HL-60 (cell line): ENCODE data around the gene RYR2.

Experiments
- DNase-seq, 2 experiments: peaks; one replicate each; pipeline ENCODE4 v3.0.0-alpha.2; 2010 to 2020; ENCODE audit warnings: low read depth in 1 of 2, low spot score in 1 of 2
- H3K27ac ChIP-seq: fragments of 250-450 bp; sonication (Bioruptor Pico); replicated peaks from 2 replicates; pipeline ENCODE4 v1.5.1; 2020; ENCODE audit warnings: mild to moderate bottlenecking, moderate library complexity
- H3K27me3 ChIP-seq: fragments of 250-450 bp; sonication (Bioruptor Pico); 2 replicates; pipeline ENCODE4 v1.5.1; 2021; ENCODE audit warnings: mild to moderate bottlenecking, moderate library complexity; ENCODE audit not compliant: insufficient read depth, poor library complexity, severe bottlenecking
- H3K4me3 ChIP-seq: replicated peaks from 2 replicates; pipeline ENCODE4 v1.5.1; 2011; ENCODE audit warnings: mild to moderate bottlenecking, control low read depth, low read length; ENCODE audit not compliant: insufficient read depth
- GABPA ChIP-seq: IDR thresholded peaks from 2 replicates; pipeline ENCODE4 v1.6.1; 2012; ENCODE audit warnings: low read depth
- POLR2AphosphoS5 ChIP-seq: IDR thresholded peaks from 2 replicates; pipeline ENCODE4 v1.6.1; 2012; ENCODE audit warnings: low read depth
- REST ChIP-seq: IDR thresholded peaks from 2 replicates; pipeline ENCODE4 v1.6.1; 2012; ENCODE audit warnings: low read depth; ENCODE audit not compliant: insufficient replicate concordance
- SPI1 ChIP-seq: IDR thresholded peaks from 2 replicates; pipeline ENCODE4 v1.6.1; 2012; ENCODE audit warnings: low read depth, mild to moderate bottlenecking, borderline replicate concordance
- TF ChIP-seq, protein P1 (sequence below): IDR thresholded peaks from one replicate; pipeline ENCODE4 v1.5.1; 2011; ENCODE audit warnings: low read length, control low read depth, inconsistent platforms; ENCODE audit not compliant: insufficient read depth

Gene RYR2

DNA sequence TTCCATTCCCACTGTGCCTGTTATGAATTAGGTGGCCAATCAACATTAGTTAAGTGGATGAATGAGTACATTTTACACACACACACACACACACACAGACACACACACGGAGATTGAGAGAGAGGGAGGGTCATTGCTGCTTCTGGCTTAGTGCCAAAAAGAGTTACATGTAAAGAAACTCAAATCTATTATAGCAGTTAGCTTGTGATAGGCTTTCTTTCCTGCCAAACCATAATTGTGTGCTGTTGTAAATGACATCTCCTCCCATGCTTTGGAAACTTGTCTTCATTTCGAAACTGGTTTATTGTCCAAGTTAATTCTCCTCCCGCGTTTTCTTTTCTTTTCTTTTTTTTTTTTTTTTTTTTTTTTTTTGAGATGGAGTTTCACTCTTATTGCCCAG lies 36.3 kb upstream of the RYR2 start:
- DNase-seq: no peak
- no peak overlapping the region for H3K27ac ChIP-seq
- no peaks in the 10 kb centered on the region for H3K27me3 ChIP-seq
- no peak overlapping the region for H3K4me3 ChIP-seq
- no peak for TF ChIP-seq POLR2AphosphoS5
- TF ChIP-seq, protein P1, sequence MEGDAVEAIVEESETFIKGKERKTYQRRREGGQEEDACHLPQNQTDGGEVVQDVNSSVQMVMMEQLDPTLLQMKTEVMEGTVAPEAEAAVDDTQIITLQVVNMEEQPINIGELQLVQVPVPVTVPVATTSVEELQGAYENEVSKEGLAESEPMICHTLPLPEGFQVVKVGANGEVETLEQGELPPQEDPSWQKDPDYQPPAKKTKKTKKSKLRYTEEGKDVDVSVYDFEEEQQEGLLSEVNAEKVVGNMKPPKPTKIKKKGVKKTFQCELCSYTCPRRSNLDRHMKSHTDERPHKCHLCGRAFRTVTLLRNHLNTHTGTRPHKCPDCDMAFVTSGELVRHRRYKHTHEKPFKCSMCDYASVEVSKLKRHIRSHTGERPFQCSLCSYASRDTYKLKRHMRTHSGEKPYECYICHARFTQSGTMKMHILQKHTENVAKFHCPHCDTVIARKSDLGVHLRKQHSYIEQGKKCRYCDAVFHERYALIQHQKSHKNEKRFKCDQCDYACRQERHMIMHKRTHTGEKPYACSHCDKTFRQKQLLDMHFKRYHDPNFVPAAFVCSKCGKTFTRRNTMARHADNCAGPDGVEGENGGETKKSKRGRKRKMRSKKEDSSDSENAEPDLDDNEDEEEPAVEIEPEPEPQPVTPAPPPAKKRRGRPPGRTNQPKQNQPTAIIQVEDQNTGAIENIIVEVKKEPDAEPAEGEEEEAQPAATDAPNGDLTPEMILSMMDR: no peak
- no peak for TF ChIP-seq REST
- no peak for TF ChIP-seq GABPA
- no peak for TF ChIP-seq SPI1

- DNase-seq: no peak
- H3K4me3 ChIP-seq: no peak overlapping the region
- H3K27ac ChIP-seq: no peak overlapping the region
- TF ChIP-seq SPI1 (no peak), REST (no peak), GABPA (no peak), POLR2AphosphoS5 (no peak)
- TF ChIP-seq, protein P1: no peak
- H3K27me3 ChIP-seq: no peaks in the 10 kb centered on the region
Observed at GRCh38 chr1:237007147-237007881, 34.7 kb upstream of the RYR2 start.

DNA sequence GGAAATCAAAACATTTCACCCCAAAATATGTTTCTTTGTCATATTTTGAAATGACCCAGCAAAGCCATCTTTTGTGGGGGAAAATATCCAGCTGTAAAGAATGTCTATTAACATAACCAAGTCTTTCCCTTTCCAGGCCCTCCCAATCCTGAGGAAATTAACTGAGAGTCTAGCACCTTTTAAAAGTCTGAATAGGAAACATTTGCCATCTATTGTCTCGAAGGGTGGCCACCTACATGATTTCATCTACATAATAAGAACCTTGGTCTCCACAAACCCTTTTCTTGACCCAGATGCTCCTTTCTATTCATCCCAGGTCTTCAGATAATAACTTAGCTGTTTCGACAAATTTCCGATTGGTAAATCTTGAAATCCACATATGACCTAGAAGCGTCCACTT lies 32.4 kb upstream of the RYR2 start:
- DNase-seq: no peak
- TF ChIP-seq REST: no peak
- H3K4me3 ChIP-seq: no peak overlapping the region
- H3K27me3 ChIP-seq: no peaks in the 10 kb centered on the region
- H3K27ac ChIP-seq: no peak overlapping the region
